Kidney (tissue), 14 donors: ENCODE results near the gene RGS7BP. TPM values are rescaled to one million over a fixed set of nuclear protein-coding genes. Genes with fewer than 3 reads are reported as not detected.

Experiments used
- DNase-seq, 5 donors: peaks; one replicate each; pipeline ENCODE4 v3.0.0-alpha.2; 2013 to 2020
- FAIRE-seq: peaks from 2 replicates; lab custom pipeline; 2012; peaks lifted over from hg19 to GRCh38; lab: Jason Lieb, UNC
- H3K27ac ChIP-seq, 2 donors: one replicate each; pipeline ENCODE4 v1.7.0; 2013; ENCODE audit warnings: low read depth in 2 of 2, low read length in 2 of 2, inconsistent platforms in 1 of 2
- H3K27me3 ChIP-seq: one replicate; pipeline ENCODE4 v1.7.1; 2013; ENCODE audit warnings: low read length, inconsistent platforms; ENCODE audit not compliant: control insufficient read depth, insufficient read depth
- H3K36me3 ChIP-seq, 3 donors: one replicate each; pipeline versions ENCODE4 v1.7.0 to v1.7.1; 2013; ENCODE audit warnings: low read length in 3 of 3, control low read depth in 1 of 3, inconsistent platforms in 1 of 3; ENCODE audit not compliant: insufficient read depth in 3 of 3, control insufficient read depth in 2 of 3
- H3K4me1 ChIP-seq, 3 donors: one replicate each; pipeline versions ENCODE4 v1.7.0 to v1.7.1; 2013; ENCODE audit warnings: low read length in 3 of 3, inconsistent platforms in 1 of 3, low read depth in 1 of 3; ENCODE audit not compliant: control insufficient read depth in 2 of 3, insufficient read depth in 2 of 3
- H3K4me3 ChIP-seq, 3 donors: one replicate each; pipeline versions ENCODE4 v1.7.0 to v1.8.1; 2013; ENCODE audit warnings: low read length in 3 of 3, control low read depth in 1 of 3, inconsistent platforms in 1 of 3
- H3K9ac ChIP-seq, 3 donors: one replicate each; pipeline versions ENCODE4 v1.7.0 to v1.7.1; 2013; ENCODE audit warnings: low read length in 3 of 3, control low read depth in 1 of 3, inconsistent platforms in 1 of 3
- H3K9me3 ChIP-seq, 3 donors: one replicate each; pipeline versions ENCODE4 v1.7.0 to v1.7.1; 2013; ENCODE audit warnings: low read length in 3 of 3, control low read depth in 1 of 3, inconsistent platforms in 1 of 3; ENCODE audit not compliant: control insufficient read depth in 2 of 3, insufficient read depth in 1 of 3
- CTCF ChIP-seq: IDR thresholded peaks from 3 replicates; pipeline ENCODE4 v1.5.1; 2012; ENCODE audit warnings: mild to moderate bottlenecking, moderate library complexity, borderline replicate concordance; ENCODE audit not compliant: insufficient read depth; ENCODE audit errors: extremely low read depth
- intact Hi-C: fragments of 100-400 bp; cut with DNase I; formaldehyde crosslinking; loops from one replicate; pipeline ENCODE4 v1.11.1; 2022
- polyA plus RNA-seq: library from polyadenylated mRNA; stranded (reverse); fragments of 350-450 nt; fragmentation: Illumina TruSeq; extraction: RNeasy Lipid Tissue Mini Kit (QIAGEN cat#74804); gene quantifications from one replicate; pipeline ENCODE4 v1.2.3, GENCODE V29; 2014; ENCODE audit warnings: low read depth, low replicate concordance; ENCODE audit not compliant: insufficient read depth
- total RNA-seq: library from RNA; stranded (reverse); fragmentation: NEBNext Ultra II Directional; extraction: Animal tissue kit (Norgen Biotek cat#: 25700); gene quantifications from one replicate; pipeline ENCODE4 v1.2.1, GENCODE V29; 2021
- donor health status: control.
- donor health status: control.
- donor health status: control.
- donor health status: control.
- donor health status: control.
- donor health status: DM: yes; HTN: yes; CAD: no.
- donor health status: Normal renal cell carcinoma (clear cell type).

Gene RGS7BP
- total and polyA plus RNA-seq, 2 donors from 2014 or later, result 0.39 to 10.7 TPM

GRCh38 chr5:64629841-64630240 lies 124.0 kb downstream of the RGS7BP start:
- intact Hi-C loops, result no loop called here
- no peak for TF ChIP-seq CTCF
- Histone ChIP-seq H3K36me3 (no peaks in the 10 kb centered on the region), H3K27me3 (no peaks in the 10 kb centered on the region), H3K27ac (no peak overlapping the region), H3K4me1 (peaks cover 0 to under 1% (median 0%) of the 10 kb centered on the region in 3 donors), H3K9me3 (no peaks in the 10 kb centered on the region), H3K4me3 (no peak overlapping the region), H3K9ac (no peak overlapping the region)
- no peak for FAIRE-seq
- DNase-seq, result no peak

GRCh38 chr5:64632251-64632650 lies 126.4 kb downstream of the RGS7BP start:
- Histone ChIP-seq H3K9me3 (no peaks in the 10 kb centered on the region), H3K4me1 (peaks cover 0 to 2% (median 0%) of the 10 kb centered on the region in 3 donors), H3K9ac (no peak overlapping the region), H3K27me3 (no peaks in the 10 kb centered on the region), H3K36me3 (no peaks in the 10 kb centered on the region), H3K4me3 (no peak overlapping the region), H3K27ac (no peak overlapping the region)
- TF ChIP-seq CTCF, result no peak
- DNase-seq (peak in 3 of 5 donors; percentile 16 to 54 (median 45)), FAIRE-seq (no peak)
- intact Hi-C loops, result no loop called here

- peak; percentile 58 for TF ChIP-seq CTCF
- no peak overlapping the region for H3K9ac ChIP-seq
- H3K9me3 ChIP-seq, result no peaks in the 10 kb centered on the region
- no peak overlapping the region for H3K4me3 ChIP-seq
- peaks cover 0 to 2% (median 0%) of the 10 kb centered on the region in 3 donors for H3K4me1 ChIP-seq
- intact Hi-C loops, result loop anchor here (5.0 kb wide), 1 partner anchor 147 kb away; no protein-coding TSS in a partner anchor
- H3K36me3 ChIP-seq, result no peaks in the 10 kb centered on the region
- DNase-seq (peak in 2 of 5 donors; percentile 31 to 53), FAIRE-seq (peak; percentile 93)
- H3K27me3 ChIP-seq, result no peaks in the 10 kb centered on the region
- H3K27ac ChIP-seq, result no peak overlapping the region
Measured at GRCh38 chr5:64634997-64635686, 129.3 kb downstream of the RGS7BP start.

GRCh38 chr5:64637144-64637543 lies 131.3 kb downstream of the RGS7BP start:
- TF ChIP-seq CTCF, result no peak
- Histone ChIP-seq H3K9ac (no peak overlapping the region), H3K27me3 (no peaks in the 10 kb centered on the region), H3K4me1 (peaks cover 0 to 2% (median 0%) of the 10 kb centered on the region in 3 donors), H3K27ac (no peak overlapping the region), H3K4me3 (no peak overlapping the region), H3K9me3 (no peaks in the 10 kb centered on the region), H3K36me3 (no peaks in the 10 kb centered on the region)
- intact Hi-C loops, result loop anchor here (5.0 kb wide), 1 partner anchor 145 kb away; no protein-coding TSS in a partner anchor
- no peak for FAIRE-seq
- no peak for DNase-seq
